ENCODE data around the gene EXOC2. TPM values are rescaled to one million over a fixed set of nuclear protein-coding genes. Genes with fewer than 3 reads are reported as not detected.

EXOC2 gene
- total RNA-seq, 1 donor from 2014 or later, result 44.4 TPM

- FAIRE-seq (no peak), DNase-seq (ENCODE audit: low read depth) (no peak)
- no peaks in the 10 kb centered on the region for H3K9me3 ChIP-seq (ENCODE audit: insufficient read depth, low read depth, low read length)
- no peak overlapping the region for H3K27ac Mint-ChIP-seq (ENCODE audit: unreplicated experiment)
- peaks cover 6% of the 10 kb centered on the region for H3K36me3 ChIP-seq (ENCODE audit: insufficient read depth, low read length)
- no peak overlapping the region for H3K4me3 ChIP-seq (ENCODE audit: insufficient read depth, low read depth, low read length)
- no peak overlapping the region for H2AFZ ChIP-seq (ENCODE audit: low read depth, low read length)
- no peaks in the 10 kb centered on the region for H3K27me3 ChIP-seq (ENCODE audit: insufficient read depth, low read length)
- no peak overlapping the region for H3K4me2 ChIP-seq (ENCODE audit: low read length)
- H3K27ac ChIP-seq (ENCODE audit: low read depth, low read length), result no peak overlapping the region
- H3K9ac ChIP-seq (ENCODE audit: low read length), result no peak overlapping the region
- no peaks in the 10 kb centered on the region for H3K79me2 ChIP-seq (ENCODE audit: insufficient read depth, low read length)
- H3K36me3 Mint-ChIP-seq (ENCODE audit: low read depth, unreplicated experiment), result peaks cover 23% of the 10 kb centered on the region
- H3K4me1 ChIP-seq (ENCODE audit: insufficient read depth, low read length), result no peaks in the 10 kb centered on the region
- no peaks in the 10 kb centered on the region for H4K20me1 ChIP-seq (ENCODE audit: insufficient read depth, low read length)
- TF ChIP-seq EZH2 (IDR thresholded peaks at IDR 0.05; ENCODE audit: insufficient read depth, low read length), result no peak
- no peak for TF ChIP-seq CTCF (IDR thresholded peaks at IDR 0.05; ENCODE audit: insufficient read depth, low read depth, low read length)
- H3K4me1 Mint-ChIP-seq (ENCODE audit: low read depth, unreplicated experiment), result no peaks in the 10 kb centered on the region
- no peaks in the 10 kb centered on the region for H3K9me3 Mint-ChIP-seq (ENCODE audit: unreplicated experiment)
- no peaks in the 10 kb centered on the region for H3K27me3 Mint-ChIP-seq (ENCODE audit: low read depth, unreplicated experiment)
- H3K4me3 Mint-ChIP-seq (ENCODE audit: unreplicated experiment), result no peak overlapping the region
These were observed 200.8 kb downstream of the EXOC2 start for GRCh38 chr6:492178-492577.

GRCh38 chr6:491233-491632, 201.7 kb downstream of the EXOC2 start:
- no peak for DNase-seq (ENCODE audit: low read depth)
- H3K4me2 ChIP-seq (ENCODE audit: low read length), result no peak overlapping the region
- no peaks in the 10 kb centered on the region for H4K20me1 ChIP-seq (ENCODE audit: insufficient read depth, low read length)
- H3K4me3 Mint-ChIP-seq (ENCODE audit: unreplicated experiment), result no peak overlapping the region
- no peak overlapping the region for H3K27ac ChIP-seq (ENCODE audit: low read depth, low read length)
- no peak overlapping the region for H2AFZ ChIP-seq (ENCODE audit: low read depth, low read length)
- no peak overlapping the region for H3K4me3 ChIP-seq (ENCODE audit: insufficient read depth, low read depth, low read length)
- no peaks in the 10 kb centered on the region for H3K4me1 ChIP-seq (ENCODE audit: insufficient read depth, low read length)
- peaks cover 7% of the 10 kb centered on the region for H3K36me3 ChIP-seq (ENCODE audit: insufficient read depth, low read length)
- peaks cover 26% of the 10 kb centered on the region for H3K36me3 Mint-ChIP-seq (ENCODE audit: low read depth, unreplicated experiment)
- no peak overlapping the region for H3K9ac ChIP-seq (ENCODE audit: low read length)
- no peaks in the 10 kb centered on the region for H3K27me3 Mint-ChIP-seq (ENCODE audit: low read depth, unreplicated experiment)
- no peaks in the 10 kb centered on the region for H3K9me3 ChIP-seq (ENCODE audit: insufficient read depth, low read depth, low read length)
- H3K79me2 ChIP-seq (ENCODE audit: insufficient read depth, low read length), result no peaks in the 10 kb centered on the region
- no peaks in the 10 kb centered on the region for H3K9me3 Mint-ChIP-seq (ENCODE audit: unreplicated experiment)
- FAIRE-seq, result no peak
- no peaks in the 10 kb centered on the region for H3K4me1 Mint-ChIP-seq (ENCODE audit: low read depth, unreplicated experiment)
- TF ChIP-seq EZH2 (IDR thresholded peaks at IDR 0.05; ENCODE audit: insufficient read depth, low read length), result no peak
- no peak for TF ChIP-seq CTCF (IDR thresholded peaks at IDR 0.05; ENCODE audit: insufficient read depth, low read depth, low read length)
- H3K27me3 ChIP-seq (ENCODE audit: insufficient read depth, low read length), result no peaks in the 10 kb centered on the region
- no peak overlapping the region for H3K27ac Mint-ChIP-seq (ENCODE audit: unreplicated experiment)

- Histone ChIP-seq H3K36me3 (ENCODE audit: insufficient read depth, low read length) (peaks cover 11% of the 10 kb centered on the region), H3K9me3 (ENCODE audit: insufficient read depth, low read depth, low read length) (no peaks in the 10 kb centered on the region), H3K4me1 (ENCODE audit: insufficient read depth, low read length) (no peaks in the 10 kb centered on the region), H3K79me2 (ENCODE audit: insufficient read depth, low read length) (no peaks in the 10 kb centered on the region), H4K20me1 (ENCODE audit: insufficient read depth, low read length) (no peaks in the 10 kb centered on the region), H3K27me3 (ENCODE audit: insufficient read depth, low read length) (no peaks in the 10 kb centered on the region), H2AFZ (ENCODE audit: low read depth, low read length) (no peak overlapping the region), H3K4me2 (ENCODE audit: low read length) (no peak overlapping the region), H3K9ac (ENCODE audit: low read length) (no peak overlapping the region), H3K27ac (ENCODE audit: low read depth, low read length) (no peak overlapping the region), H3K4me3 (ENCODE audit: insufficient read depth, low read depth, low read length) (no peak overlapping the region)
- H3K4me3 Mint-ChIP-seq (ENCODE audit: unreplicated experiment), result no peak overlapping the region
- H3K9me3 Mint-ChIP-seq (ENCODE audit: unreplicated experiment), result no peaks in the 10 kb centered on the region
- no peaks in the 10 kb centered on the region for H3K27me3 Mint-ChIP-seq (ENCODE audit: low read depth, unreplicated experiment)
- no peak for TF ChIP-seq EZH2 (IDR thresholded peaks at IDR 0.05; ENCODE audit: insufficient read depth, low read length)
- no peak for TF ChIP-seq CTCF (IDR thresholded peaks at IDR 0.05; ENCODE audit: insufficient read depth, low read depth, low read length)
- H3K4me1 Mint-ChIP-seq (ENCODE audit: low read depth, unreplicated experiment), result no peaks in the 10 kb centered on the region
- FAIRE-seq (no peak), DNase-seq (ENCODE audit: low read depth) (no peak)
- H3K36me3 Mint-ChIP-seq (ENCODE audit: low read depth, unreplicated experiment), result peaks cover 34% of the 10 kb centered on the region
- no peak overlapping the region for H3K27ac Mint-ChIP-seq (ENCODE audit: unreplicated experiment)
These were observed 202.5 kb downstream of the EXOC2 start for GRCh38 chr6:490251-491037.
